HepG2 (cell line): Measurements from ENCODE around the gene GASK1A.

Experiments used
- EP300 ChIP-seq, 3 experiments: sonication (generic) in 1 of 3; formaldehyde crosslinking in 1 of 3; IDR thresholded peaks; 2 replicates each; pipeline versions ENCODE4 v1.5.1 to v1.6.1; 2011 to 2020; ENCODE audit warnings: low read depth in 2 of 3, low read length in 2 of 3, borderline replicate concordance in 1 of 3, improper control_type of control experiment in 1 of 3, mild to moderate bottlenecking in 1 of 3, missing genetic modification reagents in 1 of 3, moderate library complexity in 1 of 3
- ZFP36L2 ChIP-seq: sonication (generic); formaldehyde crosslinking; IDR thresholded peaks from 2 replicates; pipeline ENCODE4 v1.4.0; 2020; ENCODE audit warnings: missing genetic modification reagents
- TF ChIP-seq, protein P1 (sequence below): sonication (generic); formaldehyde crosslinking; IDR thresholded peaks from 2 replicates; pipeline ENCODE4 v1.5.0; 2020; ENCODE audit warnings: mild to moderate bottlenecking, missing genetic modification reagents, moderate library complexity

DNA sequence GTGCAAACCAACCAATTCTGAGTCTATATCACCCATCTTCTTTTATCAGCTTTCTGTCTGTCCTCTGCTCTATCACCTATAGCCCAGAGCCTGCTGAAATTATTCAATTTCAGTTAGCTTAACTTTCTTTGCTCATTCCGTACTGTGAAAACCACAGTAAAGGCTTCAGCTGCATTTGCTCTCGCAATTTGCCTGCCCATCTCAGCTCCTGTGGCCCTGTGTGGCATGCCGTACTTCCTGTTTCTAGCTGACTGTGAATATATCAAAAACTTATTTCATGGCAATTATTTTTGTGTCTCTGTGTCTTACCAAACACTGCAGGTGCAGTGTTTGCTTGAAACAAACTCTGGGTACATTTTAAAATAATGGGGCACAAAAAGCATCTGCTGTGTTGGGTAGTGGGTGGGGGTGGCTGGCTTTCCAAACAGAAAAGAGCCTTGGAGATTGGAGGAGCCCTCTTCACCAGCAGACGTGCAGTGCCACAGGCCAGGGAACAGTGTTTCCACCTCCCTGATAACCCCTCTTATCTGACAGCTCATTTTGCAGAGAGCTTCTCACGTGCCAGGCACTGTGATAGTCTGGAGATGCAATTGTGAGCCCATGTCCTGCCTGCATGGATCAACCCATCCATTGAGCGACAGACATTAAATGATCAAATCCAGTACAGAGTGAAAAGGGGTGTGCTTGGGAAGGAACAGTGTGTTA, 45.2 kb downstream of the GASK1A start:
- TF ChIP-seq, protein P1, sequence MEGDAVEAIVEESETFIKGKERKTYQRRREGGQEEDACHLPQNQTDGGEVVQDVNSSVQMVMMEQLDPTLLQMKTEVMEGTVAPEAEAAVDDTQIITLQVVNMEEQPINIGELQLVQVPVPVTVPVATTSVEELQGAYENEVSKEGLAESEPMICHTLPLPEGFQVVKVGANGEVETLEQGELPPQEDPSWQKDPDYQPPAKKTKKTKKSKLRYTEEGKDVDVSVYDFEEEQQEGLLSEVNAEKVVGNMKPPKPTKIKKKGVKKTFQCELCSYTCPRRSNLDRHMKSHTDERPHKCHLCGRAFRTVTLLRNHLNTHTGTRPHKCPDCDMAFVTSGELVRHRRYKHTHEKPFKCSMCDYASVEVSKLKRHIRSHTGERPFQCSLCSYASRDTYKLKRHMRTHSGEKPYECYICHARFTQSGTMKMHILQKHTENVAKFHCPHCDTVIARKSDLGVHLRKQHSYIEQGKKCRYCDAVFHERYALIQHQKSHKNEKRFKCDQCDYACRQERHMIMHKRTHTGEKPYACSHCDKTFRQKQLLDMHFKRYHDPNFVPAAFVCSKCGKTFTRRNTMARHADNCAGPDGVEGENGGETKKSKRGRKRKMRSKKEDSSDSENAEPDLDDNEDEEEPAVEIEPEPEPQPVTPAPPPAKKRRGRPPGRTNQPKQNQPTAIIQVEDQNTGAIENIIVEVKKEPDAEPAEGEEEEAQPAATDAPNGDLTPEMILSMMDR (CRISPR knock-in tag) = no peak
- TF ChIP-seq EP300 (IDR thresholded peaks at IDR 0.05; ENCODE audit: low read depth in 2 of 2, low read length in 2 of 2) (no peak), EP300 (CRISPR knock-in tag; IDR thresholded peaks at IDR 0.05; ENCODE audit: borderline replicate concordance) (no peak), ZFP36L2 (no peak)
